Measurements from ENCODE around the gene SLC9A3.

SLC9A3 gene

GRCh38 chr5:440401-441201 lies 83.6 kb downstream of the SLC9A3 start:
- DNase-seq: no peak

DNA sequence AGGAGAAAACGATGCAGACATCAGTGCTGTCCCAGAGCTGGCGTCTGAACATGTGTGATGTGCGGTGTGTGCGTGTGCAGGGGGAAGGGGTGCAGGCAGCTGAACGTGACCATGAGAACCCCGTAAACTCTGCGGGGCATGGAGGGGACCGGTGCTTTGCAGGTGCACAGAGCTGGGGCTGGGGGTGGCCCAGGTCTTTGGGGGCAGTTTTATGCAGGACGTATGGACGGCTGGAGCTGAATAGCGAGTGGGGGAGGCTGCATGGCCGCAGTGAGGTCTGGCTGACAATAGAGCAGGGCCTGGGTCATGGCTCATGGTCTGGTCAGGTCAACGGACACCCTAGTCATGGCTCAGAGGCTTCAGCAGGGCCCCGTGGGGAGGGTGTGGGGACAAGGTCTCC lies 84.6 kb downstream of the SLC9A3 start:
- DNase-seq: no peak

DNA sequence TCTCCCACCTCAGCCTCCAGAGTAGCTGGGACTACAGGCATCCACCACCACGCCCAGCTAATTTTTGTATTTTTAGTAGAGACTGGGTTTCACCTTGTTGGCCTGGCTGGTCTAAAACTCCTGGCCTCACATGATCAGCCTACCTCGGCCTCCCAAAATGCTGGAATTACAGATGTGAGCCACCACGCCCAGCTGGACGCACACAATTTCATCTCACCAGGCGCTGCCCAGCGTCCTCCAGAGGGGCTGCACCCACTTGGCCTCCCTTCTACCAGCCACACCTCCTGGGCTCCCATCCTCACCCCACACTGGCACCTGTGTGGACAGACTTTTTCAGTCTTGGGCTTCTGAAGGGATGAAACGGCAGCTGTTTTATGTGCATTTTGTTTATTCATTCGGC lies 85.1 kb downstream of the SLC9A3 start:
- no peak for DNase-seq

DNA sequence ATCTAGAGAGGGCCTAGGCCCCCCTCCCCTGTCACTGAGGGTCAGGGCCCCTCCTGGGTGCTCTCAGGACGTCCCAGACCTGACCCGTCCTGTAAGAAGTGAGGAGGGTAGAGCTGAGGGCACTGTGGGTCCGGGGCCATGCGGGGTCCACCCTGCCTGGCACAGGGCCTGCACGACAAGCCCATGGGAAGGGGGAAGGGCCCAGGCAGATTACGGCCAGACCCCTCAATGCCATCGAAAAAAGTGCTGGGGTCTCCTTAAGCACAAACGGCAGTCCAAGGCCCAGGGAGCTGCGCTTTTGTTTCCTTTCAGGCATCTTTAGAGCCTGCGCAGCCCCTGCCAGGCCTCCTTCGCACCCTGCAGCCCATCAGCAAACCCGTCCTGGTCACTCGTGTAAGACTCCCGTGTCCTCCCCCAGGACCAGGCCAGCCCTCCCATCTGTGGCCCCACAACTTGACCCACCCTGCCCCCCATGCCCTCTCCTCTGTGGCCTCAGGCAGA lies 85.7 kb downstream of the SLC9A3 start:
- DNase-seq: no peak

GRCh38 chr5:437281-437771 lies 86.9 kb downstream of the SLC9A3 start:
- no peak for DNase-seq

GRCh38 chr5:436641-436975 lies 87.6 kb downstream of the SLC9A3 start:
- no peak for DNase-seq

DNA sequence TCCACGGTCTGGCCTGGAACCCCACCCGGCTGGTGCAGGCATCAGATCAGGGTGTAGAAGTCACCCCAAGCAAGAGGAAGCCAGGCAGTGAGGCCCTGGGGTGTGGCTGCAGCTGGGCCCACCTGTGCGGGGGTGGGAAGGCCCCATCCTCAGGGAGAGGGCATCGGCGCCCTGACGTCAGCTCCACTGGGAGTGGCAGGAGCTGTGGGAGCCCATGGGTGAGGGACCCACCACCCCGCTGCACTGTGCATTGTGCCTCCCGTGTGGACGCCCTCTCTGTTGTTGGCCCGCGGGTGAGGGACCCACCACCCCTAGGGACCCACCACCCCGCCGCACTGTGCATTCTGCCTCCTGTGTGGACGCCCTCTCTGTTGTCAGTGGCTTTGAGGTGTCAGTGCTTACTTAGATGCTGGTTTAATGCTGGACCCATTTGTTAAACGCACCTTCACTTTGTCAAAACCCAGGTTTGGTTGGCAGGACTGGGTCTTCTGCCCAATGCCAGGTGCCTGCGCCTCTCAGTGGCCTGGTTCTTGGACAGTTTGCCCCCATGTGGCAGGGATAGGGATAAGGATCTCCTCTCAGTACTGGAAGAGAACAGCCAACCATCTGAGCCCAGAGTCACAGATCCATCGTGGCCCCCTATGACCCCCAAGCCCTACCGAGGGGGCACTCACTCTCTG lies 88.1 kb downstream of the SLC9A3 start:
- DNase-seq: no peak

DNA sequence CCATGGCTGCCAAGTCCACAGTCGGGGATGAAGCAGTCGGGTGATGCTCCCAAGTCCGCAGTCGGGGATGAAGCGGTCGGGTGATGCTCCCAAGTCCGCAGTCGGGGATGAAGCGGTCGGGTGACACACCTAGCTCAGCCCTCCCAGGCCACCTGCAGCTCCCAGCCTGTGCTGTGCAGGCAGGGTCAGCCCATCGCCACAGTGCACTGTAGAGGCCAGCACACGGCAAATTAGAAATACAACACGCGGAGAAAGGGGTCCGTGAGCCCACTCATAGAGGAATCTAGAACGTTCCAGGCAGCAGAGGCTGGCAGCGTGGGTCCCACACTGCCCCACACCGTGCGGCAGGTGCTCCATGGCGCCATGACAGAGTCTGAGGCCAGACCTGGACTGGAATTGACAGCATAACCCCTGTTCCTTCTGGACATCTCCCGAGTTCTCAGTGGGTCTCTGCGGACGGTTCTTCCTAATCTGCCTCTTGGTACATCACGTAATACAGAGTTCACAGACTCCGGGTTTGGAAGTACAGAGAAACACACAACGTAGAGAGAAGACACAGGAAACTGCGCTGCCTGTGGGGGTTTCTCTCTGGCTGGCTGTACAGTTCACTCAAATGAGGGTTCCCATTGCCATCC lies 89.0 kb downstream of the SLC9A3 start:
- DNase-seq: no peak

GRCh38 chr5:434443-435146 lies 89.7 kb downstream of the SLC9A3 start:
- no peak for DNase-seq

GRCh38 chr5:433836-434235 lies 90.4 kb downstream of the SLC9A3 start:
- DNase-seq: no peak

DNA sequence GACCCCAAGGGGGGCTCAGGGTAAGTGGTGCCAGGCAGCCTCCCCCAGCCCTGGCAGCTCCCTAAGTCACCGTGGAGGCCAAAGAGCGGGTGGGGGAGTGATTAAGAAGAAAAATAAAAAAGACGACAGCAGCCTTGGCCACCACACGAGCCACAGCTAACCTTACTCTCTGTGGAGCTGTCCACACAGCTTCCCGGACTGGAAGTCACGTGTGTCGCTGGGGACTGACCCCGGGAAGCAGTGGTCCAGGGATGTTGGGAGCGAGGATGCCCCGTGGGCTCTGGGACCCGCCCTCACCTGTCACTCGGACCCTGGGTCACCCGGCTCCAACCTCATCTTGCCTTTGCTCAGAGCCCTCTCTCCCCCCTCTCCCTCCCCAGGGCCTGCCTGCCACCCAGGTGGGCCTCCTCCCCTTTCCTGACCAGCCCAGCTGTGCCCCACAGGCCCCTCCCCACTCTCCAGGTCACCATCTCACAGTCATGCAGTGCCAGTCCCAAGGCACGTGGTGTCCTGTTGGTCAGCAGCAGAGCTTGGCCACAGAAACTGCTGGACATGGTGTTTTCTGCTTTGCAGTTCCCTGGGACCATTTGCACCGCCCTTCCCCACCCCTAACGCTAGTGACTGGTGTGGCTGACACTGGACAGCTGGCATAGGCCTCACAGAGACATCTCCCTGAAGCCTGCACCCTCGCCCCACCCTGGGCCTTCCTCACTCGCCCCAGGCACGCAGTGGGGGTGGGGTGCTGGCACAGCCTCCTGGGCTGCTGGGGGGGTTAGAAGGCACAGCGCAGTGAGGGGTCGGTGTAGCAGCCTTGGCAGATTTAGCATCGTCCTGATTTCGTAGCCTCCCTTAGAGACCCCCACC lies 91.1 kb downstream of the SLC9A3 start:
- DNase-seq: no peak

GRCh38 chr5:432201-432927 lies 91.9 kb downstream of the SLC9A3 start:
- DNase-seq: no peak

DNA sequence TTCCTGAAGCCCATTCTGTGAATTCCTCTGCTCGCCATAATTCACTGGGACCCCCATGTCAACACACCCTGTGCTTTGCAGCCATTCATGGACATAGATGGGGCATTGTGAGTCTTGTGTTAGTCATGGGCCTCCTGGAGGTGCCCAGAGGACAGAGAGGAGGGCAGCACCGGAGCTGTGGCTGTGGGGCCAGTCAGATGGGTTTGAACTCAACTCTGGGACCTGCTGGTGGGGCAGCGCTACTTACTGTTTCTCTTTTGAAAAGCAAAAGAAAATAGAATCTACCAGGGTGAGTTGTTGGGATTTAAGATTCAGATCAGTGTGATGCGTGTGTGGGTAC lies 92.6 kb downstream of the SLC9A3 start:
- DNase-seq: no peak

DNA sequence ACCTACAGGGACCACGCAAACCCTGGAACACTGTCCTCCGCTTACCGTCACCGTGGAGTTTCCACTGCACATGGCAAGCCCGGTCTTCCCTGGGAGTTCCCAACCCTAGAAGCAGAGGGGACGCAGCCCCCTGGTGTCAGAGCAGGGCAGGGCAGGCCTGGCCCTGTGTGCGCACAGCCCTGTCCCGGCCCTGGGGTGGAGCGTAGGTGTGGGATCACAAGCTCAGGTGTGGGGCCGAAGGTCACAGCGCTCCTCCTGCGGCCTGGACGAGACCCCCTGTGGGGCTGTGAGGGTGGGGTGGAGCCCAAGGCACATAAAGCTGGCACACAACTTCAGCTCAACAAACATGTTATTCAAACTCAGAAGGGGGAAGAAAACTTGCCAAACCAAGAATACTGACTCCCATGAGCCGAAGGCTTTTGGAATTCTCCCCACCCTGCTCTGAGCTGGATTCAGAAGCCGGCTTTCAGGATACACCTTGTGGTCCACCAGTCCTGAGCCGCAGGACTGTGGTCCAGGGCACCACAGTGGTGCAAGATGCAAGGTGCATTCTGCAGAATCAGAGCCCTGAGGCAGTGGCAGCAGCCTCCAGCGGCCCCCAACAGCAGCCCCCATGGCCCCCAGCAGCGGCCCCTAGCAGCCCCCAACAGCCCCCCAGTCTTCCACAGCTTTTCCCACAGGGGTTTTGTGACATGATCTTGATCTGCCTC lies 93.1 kb downstream of the SLC9A3 start:
- no peak for DNase-seq

- DNase-seq: no peak
Measured at GRCh38 chr5:430214-430925, 93.9 kb downstream of the SLC9A3 start.

- DNase-seq: no peak
Measured at GRCh38 chr5:429453-430188, 94.6 kb downstream of the SLC9A3 start.

- DNase-seq: no peak
Measured at GRCh38 chr5:428754-429452, 95.3 kb downstream of the SLC9A3 start.

GRCh38 chr5:428219-428618 lies 96.0 kb downstream of the SLC9A3 start:
- DNase-seq: no peak
